GM19395 (cell line): ENCODE results near the gene KIF25.

ENCODE experiments used
- ATAC-seq: cut with Tn5 transposase; IDR thresholded peaks from one replicate; pipeline ENCODE4 v1.9.1; 2021; ENCODE audit warnings: mild to moderate bottlenecking, moderate library complexity; ENCODE audit not compliant: unreplicated experiment

Gene KIF25

DNA sequence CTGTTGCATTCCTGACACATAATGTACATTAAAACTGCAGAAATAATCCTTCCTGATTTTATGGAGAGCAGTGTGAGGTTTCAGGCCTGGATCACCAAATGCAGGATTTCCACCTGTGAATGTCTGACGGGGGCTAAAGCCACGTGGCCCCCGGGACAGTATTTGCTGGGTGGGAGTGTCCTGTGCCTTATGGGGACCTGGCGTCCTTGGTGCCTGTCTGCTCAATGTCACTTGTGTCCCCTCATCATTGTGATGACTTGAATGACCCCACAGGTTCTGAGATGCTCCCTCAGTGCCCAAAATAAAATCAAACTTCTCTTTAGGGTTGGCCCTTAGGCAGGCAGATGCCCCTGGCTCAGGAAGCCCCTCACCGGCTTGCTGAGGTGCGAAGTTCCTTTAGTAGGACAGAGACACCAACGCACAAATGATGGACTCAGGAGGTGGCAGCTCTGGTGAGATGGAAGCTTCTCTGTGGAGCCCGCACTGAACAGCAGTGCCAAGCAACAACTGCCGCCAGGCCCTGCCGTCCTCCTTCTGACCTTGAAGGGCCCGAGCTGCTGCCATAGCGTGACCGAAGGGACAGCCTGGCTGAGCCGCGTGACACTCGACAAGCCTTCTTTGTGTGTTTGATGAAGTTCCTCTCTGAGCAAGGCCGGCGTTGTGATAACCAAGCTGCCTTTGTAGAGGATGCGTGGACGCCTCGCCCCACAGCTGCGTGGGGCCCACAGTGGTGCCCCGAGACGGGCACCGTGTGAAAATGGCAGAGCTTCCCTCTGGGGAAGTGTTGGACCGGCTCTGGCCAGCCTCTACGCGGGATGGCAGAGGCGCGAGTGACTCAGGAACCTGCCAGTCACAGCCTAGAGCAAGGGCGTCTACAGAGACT lies 50.6 kb downstream of the KIF25 start:
- ATAC-seq, result no peak

DNA sequence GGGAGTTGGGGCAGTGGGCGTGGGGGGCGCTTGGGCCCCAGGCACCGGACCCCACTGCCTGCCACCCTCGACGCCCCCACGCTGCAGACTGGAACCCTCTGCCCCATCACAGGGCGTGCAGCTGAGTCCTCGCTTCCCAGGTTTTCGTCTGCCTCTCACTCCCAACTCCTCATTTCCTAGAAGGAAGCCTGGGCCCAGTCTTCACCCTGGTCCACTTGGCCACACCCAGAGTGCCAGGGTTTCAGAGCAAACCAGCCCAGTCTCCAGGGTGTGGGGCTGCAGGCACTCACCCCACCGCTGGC lies 51.2 kb downstream of the KIF25 start:
- no peak for ATAC-seq

DNA sequence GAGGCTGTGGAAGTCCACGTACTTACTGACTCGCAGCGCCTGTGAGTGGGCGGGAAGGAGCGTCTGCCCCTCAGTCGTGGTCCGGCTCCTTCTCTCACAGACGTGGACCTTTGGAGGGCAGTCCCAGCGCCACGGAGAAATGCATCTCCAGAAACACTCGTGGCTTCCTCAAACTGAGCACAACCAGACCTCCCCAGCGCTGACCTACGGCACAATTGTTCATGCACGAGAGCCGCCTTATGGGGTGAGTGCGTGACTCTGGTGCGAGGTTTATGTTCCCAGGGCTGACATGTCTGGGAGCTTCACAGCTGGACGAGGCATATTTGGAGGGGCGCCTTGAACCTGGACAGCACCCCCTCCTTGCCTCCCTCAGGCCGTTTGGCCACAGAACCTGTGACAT lies 51.8 kb downstream of the KIF25 start:
- no peak for ATAC-seq

- no peak for ATAC-seq
These were observed 52.3 kb downstream of the KIF25 start for GRCh38 chr6:168049706-168050224.

DNA sequence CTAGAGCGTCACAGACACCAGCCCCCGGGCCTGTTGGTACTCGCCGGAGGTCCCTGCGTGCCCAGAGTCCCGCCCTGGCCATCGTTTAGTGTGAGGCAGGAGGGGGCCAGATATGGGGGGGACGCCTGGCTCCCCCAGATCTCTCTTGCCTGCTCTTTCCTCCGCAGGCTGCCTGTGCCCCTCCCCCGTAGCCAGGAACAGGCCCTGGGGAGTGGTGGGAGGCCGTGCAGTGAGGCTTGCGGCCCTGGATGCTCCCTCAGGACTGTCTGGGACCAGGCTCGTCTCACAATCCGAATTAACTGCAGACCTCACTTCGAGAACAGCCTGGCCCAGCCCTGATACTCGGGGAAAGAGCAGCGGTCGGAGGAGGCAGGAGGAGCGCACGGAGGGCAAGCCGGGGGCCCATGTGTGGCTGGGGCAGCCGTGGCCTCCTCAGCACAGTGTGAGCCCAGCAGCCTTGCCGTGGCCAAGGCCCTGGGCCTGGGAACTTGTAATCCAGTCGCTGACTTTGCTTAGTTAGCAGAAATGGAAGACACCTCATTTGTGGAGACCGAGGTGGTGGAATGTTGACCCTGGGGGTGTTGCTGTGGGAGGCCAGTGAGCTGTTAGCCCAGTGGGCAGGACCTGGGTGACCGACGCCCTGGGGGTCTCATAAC lies 52.9 kb downstream of the KIF25 start:
- no peak for ATAC-seq

- no peak for ATAC-seq
These were observed 53.6 kb downstream of the KIF25 start for GRCh38 chr6:168050881-168051586.

DNA sequence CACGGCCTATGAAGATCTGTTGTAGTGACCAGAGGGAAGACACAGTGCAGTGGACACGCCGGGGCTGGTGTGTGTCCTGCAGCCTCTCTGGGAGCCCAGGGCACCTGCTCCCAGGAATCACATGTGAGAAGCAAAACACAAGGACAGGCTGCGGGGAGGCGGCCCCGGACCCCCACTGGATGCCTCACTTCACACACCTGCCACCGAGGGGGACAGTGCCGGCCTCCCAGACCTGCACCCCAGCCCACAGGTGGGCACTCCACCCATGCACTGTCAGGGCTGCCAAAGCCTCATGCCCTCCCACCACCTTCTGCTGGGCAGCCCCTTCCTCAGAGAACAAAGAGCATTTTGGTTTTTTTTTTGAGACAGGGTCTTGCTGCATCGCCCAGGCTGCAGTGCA lies 54.2 kb downstream of the KIF25 start:
- ATAC-seq, result no peak

GRCh38 chr6:168052291-168052891 lies 54.9 kb downstream of the KIF25 start:
- no peak for ATAC-seq

DNA sequence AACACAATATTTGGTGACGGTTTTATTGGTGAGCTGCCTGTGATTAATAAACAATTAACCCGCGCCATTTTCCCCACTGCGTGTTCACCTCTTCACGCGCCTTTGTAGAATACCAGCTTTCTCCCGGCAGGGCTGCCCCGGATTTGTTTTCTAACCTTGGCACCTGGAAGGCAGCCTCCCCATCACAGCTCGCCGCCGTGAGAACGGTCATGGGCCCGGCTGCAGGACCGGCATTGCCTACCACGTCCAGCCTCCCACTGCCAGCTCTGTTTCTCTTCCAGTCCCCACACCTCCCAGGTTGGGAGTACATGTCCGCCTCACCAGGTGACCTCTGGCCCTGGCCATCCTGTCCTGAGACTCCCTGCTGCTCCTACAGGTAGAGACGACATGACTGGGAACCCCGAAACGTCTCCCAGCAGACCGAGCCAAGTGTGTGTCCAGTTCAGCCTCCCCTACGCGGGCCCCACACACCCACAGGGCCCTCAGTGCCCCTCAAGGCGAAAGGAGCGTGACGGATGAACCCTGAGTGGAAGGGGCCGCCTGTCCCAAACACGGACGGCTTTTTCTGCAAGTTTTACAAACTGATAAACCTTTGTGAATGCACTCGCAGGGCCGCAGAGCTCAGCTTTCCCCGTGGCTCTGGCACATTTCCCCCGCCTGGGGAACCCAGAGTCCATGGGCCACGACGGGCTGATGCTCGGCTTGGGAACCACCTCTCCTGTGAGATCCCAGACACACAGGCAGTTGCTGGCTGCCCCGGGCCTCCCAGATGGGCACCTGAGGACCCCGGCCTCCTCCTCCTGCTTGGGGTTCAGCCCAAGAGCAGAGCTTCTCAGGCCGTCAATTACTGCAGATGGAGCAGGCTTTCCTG lies 55.9 kb downstream of the KIF25 start:
- ATAC-seq, result no peak

- no peak for ATAC-seq
These were observed 56.5 kb downstream of the KIF25 start for GRCh38 chr6:168053957-168054471.

DNA sequence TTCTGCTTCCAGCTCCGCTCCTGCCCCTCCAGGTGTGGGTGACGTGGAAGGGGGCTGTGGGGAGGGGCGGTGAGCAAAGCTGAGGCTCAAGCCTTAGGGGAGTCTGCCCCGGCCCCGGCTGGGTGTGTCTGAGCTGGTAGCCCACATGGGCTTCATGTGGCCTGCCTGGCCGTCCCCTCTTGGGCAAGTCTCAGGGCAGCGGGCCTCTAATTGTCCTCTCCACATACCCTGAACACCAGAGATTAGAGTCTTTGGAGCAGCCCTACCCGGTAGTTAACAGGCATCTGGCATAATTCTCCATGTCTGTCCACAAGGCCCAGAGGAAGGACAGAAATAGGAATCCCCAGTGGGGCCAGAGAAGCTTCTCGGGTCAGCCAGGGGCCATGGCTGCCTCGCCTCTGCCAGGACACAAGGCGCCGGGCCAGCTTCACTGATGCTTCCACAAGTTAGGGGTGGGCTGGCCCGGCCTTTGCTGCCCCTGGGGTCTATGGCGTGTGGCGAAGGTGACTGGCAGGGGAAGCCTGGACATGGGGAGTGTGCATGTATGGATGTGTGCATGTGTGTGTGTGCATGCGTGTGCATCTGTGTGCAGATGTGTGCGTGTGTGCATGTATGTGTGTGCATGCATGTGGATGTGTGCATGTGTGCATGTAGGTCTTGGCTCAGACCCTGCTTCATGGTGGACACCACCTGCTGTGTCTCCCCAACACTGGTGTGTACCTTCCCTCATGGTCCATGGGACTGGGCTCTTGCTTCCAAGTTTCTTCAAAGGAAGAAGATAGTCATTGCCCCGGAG lies 57.5 kb downstream of the KIF25 start:
- ATAC-seq, result no peak

- ATAC-seq, result no peak
These were observed 58.4 kb downstream of the KIF25 start for GRCh38 chr6:168055696-168056489.

DNA sequence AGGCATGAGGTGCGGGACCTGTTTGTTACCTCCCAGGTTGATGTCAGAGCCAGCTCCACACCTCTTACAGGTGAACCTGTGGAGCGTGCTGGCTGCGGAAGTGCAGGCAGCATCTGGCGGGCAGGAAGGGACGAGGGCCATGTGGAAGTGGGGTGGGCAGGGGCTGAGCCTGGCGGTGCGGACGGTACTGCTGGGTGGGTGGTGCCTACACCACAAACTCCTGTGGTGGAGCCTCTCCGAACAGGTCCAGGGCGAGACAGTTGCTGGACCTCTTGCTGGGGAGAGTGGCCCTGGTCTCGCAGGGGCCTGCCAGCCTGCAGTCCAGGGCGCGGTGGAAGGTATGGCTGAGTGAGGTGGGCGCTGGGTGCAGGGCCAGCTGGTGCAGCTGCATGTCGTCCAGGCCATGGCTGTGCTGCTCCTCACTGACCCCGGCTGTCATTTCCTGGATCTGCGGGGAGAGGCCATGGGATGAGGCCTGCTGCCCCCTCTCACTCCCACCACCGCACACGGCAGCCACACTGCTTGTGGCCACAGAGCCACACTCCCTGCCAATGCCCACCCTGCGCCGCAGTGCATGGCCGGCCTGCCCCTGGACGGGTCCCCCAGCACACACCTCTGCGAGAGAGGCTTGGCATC lies 59.5 kb downstream of the KIF25 start:
- ATAC-seq, result no peak

DNA sequence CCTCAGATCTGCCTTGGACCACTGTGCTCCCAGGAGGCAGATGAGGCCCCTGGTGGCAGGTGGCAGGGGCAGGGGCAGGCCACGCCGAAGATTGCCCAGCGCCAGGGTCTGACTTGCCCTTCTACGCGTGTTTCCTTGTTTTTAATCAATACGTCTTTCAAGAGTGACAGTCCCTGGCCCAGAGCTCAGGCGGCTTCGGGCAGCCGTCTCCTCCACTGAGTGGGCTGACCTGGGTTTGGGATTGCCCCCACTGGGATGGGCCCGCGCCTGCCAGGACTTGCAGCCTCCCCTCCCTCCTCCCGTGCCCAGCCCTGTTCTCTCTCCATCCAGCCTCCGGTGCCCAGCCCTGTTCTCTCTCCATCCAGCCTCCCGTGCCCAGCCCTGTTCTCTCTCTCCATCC lies 60.4 kb downstream of the KIF25 start:
- no peak for ATAC-seq

DNA sequence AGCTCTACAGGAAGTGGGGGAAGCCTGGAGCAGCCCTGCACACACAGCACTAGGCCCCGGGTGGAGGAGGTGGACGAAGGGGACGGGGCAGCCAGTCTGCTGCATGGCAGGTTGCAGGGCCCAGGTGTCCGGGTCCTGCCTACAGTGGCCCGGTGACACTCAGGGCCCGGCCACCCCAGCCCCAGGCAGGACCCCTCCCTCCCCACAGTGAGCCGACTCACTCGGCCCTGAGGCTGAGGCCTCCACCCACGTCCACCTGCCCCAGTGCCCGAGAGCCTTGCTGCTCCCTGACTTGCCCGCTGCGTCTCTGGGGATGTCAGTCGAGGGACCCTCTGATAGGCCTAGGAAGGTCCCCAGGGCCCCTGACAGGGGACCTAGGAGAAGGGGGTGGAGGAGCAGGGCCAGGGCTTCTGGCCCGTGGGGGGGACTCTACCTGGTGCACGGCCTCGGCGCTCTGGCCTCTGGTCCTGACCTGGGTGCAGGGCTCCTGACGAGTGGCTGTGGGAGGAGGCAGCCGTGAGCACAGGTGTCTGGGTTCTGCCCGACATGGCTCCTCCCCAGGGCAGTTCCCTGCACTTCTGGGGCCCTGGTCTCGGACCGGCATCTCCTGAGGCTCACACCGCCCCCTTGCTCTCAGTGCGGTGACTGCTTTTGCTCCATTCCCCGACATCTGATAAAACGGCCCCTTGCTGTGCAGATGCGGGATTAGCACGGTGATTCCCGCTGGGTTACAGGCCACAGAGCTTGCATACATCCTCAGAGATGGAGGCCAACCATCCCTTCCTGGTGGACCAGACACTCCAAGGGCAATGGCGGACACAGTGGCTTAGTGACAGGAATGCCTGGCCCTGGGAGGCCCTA lies 61.5 kb downstream of the KIF25 start:
- ATAC-seq, result no peak

GRCh38 chr6:168060521-168060931 lies 63.1 kb downstream of the KIF25 start:
- no peak for ATAC-seq
